HG03175 (cell line): ENCODE data around the gene EFCAB6.

ENCODE experiments used
- ATAC-seq: cut with Tn5 transposase; IDR thresholded peaks from one replicate; pipeline ENCODE4 v1.9.1; 2021; ENCODE audit warnings: mild to moderate bottlenecking, moderate library complexity; ENCODE audit not compliant: unreplicated experiment

EFCAB6 gene

DNA sequence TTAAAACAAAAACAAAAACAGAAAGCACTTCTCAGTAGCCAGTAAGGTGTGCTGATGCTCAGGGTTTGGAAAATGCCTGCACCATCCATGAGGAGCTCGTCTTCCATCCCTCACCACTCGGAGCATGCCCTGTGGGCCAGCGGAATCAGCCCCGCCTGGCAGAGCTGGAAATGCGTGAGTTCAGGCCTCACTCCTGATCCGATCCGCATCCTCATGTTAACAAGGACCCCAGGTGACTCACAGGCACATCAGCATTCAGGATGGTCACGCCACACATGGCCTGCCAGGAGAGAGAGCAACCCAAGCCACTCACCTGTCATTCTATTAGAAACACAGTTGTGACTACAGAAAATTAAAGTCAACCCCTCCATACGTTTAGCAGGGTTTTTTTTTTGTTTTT, 211.8 kb downstream of the EFCAB6 start:
- no peak for ATAC-seq

DNA sequence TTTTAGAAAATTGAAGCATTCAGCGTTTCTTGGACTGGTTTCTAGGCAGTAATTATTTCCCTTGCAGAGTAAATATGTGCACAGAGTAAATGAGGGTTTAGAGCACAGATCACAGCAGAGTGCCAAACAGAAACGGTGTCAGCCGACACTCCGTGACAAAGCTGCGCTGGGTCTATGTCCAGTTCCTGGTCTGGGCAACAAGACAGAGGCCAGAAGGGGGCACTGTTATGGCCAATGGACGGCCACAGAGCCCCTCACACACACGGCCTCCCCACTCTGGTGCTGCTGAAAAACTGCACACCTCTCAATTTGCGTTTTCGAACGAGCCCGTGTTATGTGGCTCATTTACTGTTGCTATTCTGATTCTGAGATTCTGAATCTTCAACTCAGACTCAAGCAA, 219.6 kb downstream of the EFCAB6 start:
- no peak for ATAC-seq

DNA sequence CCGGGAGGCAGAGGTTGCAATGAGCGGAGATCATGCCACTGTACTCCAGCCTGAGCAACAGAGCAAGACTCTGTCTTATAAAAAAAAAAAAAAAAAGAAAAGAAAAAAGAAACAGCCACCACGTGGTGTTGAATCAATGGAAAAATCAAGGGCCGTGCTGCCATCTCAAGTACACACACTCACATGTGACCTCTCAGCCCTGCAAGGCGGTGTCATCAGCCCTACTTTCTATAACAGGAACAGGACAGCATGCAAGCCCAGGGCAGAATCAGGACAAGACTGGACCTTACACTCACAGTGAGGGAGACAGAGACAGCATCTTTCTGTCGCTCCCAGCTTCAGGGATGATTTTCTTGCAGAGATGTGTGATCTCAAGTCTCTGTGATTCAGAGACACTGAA, 220.7 kb downstream of the EFCAB6 start:
- no peak for ATAC-seq

- ATAC-seq: no peak
Observed at GRCh38 chr22:43587574-43587973, 224.5 kb downstream of the EFCAB6 start.

- ATAC-seq: no peak
Observed at GRCh38 chr22:43583501-43583900, 228.6 kb downstream of the EFCAB6 start.

GRCh38 chr22:43582394-43582793, 229.7 kb downstream of the EFCAB6 start:
- no peak for ATAC-seq

DNA sequence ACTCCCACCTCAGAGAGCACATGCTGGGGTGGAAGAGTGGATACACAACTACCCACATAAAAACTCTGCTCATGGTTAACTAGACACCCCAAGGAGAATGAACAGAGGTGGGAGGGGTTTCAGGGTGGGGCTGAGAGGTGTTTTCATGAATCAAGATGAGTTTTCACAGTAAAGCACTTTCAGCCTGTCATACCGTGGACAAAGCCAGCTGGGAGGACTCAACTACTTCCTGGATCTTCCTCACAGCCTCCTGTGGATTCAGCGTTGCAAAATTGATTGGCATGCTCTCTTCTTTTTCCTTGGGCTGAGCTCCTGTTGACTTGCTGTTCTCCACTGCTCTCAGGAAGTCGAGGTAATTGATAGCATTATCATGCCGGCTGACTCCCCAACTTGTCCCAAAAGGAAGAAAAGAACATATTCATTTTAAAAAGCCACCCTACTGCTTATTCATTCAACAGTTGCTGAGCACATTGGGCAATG, 231.8 kb downstream of the EFCAB6 start:
- no peak for ATAC-seq

GRCh38 chr22:43574738-43575137, 237.4 kb downstream of the EFCAB6 start:
- no peak for ATAC-seq

GRCh38 chr22:43572710-43573109, 239.4 kb downstream of the EFCAB6 start:
- ATAC-seq: no peak

DNA sequence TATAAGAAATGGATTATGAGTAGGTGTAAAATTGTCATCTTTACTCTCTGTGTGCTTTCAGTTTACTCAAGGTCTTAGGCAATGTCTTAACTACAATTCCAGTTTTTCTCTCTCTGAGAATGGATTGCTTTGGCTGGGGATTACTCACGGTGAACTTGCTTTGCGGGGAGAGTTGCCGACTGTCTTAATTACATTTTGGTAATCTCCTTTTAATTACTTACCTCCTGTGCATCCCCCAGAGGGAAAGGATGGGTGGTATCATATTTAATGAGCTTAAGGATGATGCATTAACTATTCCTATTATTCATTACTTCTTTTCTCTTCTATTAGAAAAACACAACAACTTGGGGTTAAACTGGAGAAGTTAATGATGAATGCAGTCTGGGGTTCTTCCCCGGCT, 240.9 kb downstream of the EFCAB6 start:
- no peak for ATAC-seq

DNA sequence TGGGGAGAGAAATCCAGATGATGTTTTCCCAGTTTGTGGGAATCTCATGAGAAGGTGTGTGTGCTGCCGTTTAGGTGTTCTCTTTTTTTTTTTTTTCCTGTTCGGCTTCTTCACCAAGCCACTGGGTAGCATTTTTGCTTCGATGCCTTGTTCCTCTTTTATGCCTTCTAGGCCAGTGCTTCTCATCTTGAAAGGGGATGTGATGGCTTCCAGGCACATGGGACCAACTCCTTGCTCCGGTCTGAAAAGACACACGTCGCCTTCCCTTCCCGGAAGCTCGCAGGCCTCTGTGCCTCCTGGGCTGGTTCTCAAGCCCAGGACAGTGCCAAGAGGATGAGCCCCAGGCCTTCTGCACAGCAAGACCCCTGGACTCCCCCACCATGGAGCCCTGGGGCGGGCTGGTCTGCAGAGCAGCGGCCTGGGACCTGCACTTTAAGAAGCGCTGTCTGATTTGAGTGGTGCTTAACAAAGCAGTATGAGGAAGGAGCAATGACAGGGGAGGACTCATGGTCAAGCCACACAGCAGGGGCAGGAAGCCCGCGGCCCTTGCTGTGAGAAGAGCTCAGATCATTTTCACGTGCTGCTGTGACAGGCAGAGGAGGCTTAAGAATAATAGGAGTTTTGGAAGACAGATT, 241.5 kb downstream of the EFCAB6 start:
- ATAC-seq: no peak

- ATAC-seq: no peak
Observed at GRCh38 chr22:43569111-43569510, 243.0 kb downstream of the EFCAB6 start.

DNA sequence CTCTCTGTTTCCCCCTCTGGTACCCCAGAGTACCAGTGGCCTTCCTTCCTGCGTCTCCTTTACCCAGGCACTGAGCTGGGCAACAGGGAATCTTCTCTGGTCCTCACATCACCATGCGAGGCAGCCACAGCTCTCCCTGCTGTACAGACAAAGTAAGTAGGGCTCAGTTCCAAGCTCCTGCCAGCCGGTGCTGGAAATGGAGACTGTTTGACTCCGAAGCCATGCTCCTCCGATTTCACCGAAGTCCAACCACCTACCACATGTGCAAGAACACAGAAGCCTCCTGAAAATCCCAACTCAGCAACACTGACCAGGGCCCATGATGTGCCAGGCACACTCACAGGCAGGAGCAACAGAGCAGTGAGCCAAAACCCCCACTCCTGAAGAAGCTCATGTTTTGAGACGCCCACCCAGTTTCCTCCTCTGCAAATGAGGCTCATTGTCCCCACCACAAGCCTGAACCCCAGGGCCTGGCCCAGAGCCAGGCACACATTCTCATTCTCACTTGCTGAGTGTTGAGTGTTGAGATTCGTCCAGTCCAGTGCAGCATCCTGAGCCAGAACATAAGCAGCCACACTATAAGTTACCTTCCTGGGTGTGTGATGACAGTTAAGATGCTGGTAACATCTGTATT, 244.3 kb downstream of the EFCAB6 start:
- no peak for ATAC-seq

- ATAC-seq: no peak
Observed at GRCh38 chr22:43566561-43567332, 245.4 kb downstream of the EFCAB6 start.

DNA sequence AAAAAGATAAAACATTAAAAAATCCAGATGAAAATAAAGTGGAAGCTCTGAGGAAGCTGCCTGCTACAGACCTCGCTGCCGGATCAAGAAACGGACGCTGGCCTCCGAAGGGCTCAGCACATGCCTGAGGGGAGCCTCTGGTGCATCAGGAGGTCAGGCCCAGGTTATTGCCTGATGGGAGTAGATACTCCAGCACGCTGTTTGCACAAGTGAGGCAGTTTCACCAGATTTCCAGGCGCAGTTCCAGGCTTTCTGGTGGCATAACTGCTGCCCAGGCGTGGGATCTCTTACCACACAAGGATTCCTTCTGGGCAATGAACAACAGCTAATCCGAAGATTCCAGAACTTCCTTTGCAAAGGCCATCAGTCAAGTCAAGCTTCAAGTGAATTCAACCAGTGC, 246.1 kb downstream of the EFCAB6 start:
- ATAC-seq: no peak

GRCh38 chr22:43564859-43565258, 247.2 kb downstream of the EFCAB6 start:
- ATAC-seq: no peak

DNA sequence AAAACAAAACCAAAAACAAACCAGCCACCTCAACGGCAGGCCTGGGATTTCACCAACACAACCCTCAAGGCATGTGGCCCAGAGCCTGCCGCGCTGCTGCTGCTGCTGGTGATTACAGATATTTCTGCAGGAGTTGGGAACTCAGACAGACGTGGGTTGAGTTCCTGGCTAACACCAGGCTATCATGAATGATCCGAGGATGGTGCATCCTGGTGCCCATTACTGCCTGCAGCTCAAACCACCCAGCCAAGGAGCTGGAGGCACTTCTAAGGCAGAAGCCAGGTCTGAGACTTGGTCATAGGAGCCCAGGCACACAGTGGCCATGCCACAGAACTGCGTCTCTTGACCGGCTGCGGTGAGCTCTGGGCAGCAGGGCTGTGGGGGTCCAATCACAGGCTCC, 248.5 kb downstream of the EFCAB6 start:
- ATAC-seq: no peak

DNA sequence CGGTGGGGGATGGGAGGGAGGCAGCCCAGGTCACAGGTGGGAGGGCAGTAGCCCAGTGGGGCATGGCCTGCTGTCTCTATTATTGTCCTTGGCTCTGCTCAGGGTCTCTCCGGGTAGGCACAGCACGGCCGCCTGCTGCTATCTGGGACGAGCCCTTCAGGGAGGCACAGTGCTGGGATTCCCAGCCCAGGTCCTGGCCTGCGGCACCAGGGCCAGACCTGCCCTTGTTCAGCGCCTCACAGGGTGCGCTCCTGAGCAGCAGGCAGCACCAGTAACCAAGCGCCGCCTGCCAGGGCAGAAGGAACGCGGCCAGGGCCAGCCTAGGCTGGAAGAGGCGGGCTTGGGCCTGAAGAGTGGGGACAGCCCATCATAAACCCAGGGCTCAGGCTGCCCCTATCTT, 249.3 kb downstream of the EFCAB6 start:
- ATAC-seq: no peak

GRCh38 chr22:43561415-43562178, 250.5 kb downstream of the EFCAB6 start:
- ATAC-seq: no peak

GRCh38 chr22:43560651-43561050, 251.5 kb downstream of the EFCAB6 start:
- no peak for ATAC-seq
